ENCODE data around the gene FABP1.

Gene FABP1

GRCh38 chr2:88127888-88128653 lies at the start of gene FABP1:
TSS of gene FABP1 (minus strand) at chr2:88128062. CDS start at chr2:88128017, 45 bp downstream.
- peak; percentile 42 for DNase-seq (ENCODE audit: low spot score)

DNA sequence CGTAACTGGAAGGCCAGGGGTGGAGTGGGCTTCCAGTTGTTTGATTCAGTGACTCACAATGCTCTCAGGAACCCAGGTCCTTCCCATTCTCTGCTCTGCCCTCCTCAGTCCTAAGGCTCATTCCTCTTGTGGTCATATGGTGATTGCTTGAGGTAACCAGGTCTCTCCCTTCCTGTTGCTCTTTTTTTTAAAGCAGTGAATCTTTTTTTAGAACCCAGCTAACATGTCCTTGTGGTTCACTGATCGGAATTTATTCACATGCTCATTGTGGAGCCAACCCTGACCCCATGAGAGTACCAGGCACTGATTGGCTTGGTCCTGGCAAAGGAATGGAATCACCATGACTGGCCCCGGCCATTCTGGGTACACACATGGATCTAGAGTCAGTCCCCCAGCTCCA lies 49.7 kb upstream of the FABP1 start:
- no peak for DNase-seq (ENCODE audit: low spot score)

GRCh38 chr2:88176352-88176984 lies 48.6 kb upstream of the FABP1 start:
- no peak for DNase-seq (ENCODE audit: low spot score)

- DNase-seq (ENCODE audit: low spot score): no peak
These were observed 45.0 kb upstream of the FABP1 start for GRCh38 chr2:88172882-88173281.

DNA sequence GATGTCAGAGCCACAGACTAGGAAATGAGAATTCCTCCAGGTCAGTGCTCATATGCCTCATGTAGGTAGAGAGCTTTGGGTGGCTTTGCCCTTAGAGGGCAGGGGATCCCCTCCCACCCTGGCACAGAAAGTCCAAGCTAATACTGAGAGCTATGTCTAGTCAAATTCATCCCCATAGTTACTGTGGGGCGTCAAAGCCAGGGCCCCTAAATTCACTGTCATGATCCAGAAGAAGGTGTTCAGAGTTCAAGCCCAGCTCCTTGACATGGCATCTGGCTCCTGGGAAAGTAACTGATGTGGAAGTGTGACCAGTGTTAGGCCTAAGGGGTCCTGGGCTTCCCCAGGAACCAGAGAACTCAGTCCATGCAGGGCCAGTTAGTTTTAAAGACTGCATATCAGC lies 44.1 kb upstream of the FABP1 start:
- DNase-seq (ENCODE audit: low spot score): no peak

DNA sequence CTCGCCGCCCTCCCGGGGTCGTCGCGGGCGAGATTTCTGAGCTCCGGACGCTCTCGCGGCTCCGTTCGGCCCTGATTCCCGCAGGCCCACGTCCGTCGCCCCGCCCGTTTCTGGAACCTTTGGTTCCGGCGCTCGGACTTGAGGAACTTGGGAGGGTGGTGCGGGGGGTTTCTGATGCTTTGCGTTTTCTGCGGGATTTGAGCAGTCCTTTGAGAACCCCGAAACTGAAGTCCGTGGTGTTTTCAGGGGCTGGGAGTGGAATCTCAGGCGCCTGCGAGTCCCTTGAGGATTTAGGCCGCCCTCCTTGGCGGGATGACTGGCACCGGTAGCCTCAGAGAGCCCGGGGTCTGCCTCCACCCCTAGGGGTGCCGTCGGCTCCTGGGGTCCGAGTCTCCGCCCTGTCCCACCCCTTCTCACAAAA lies 42.6 kb upstream of the FABP1 start:
- no peak for DNase-seq (ENCODE audit: low spot score)

DNA sequence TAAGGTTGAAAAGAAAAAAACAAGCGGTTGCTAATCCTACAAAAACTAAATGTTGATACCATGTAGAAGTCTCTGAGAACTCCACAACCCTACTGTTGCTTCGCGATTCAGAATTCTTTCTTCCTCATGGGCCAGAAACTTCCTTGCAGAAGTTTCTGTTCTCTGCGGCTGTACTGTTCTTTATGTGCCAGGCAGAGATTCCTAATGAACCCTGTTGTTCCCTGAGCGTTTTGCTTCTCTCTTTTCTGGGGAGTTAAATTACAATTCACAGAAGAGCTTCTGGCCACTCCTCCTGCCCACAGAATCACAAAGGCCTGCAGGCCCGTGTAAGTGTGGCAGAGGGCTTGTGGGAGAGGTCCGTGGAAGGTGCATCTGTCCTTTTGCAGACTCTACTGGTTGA lies 40.5 kb upstream of the FABP1 start:
- DNase-seq (ENCODE audit: low spot score): no peak

GRCh38 chr2:88167740-88168139 lies 39.9 kb upstream of the FABP1 start:
- DNase-seq (ENCODE audit: low spot score): no peak

DNA sequence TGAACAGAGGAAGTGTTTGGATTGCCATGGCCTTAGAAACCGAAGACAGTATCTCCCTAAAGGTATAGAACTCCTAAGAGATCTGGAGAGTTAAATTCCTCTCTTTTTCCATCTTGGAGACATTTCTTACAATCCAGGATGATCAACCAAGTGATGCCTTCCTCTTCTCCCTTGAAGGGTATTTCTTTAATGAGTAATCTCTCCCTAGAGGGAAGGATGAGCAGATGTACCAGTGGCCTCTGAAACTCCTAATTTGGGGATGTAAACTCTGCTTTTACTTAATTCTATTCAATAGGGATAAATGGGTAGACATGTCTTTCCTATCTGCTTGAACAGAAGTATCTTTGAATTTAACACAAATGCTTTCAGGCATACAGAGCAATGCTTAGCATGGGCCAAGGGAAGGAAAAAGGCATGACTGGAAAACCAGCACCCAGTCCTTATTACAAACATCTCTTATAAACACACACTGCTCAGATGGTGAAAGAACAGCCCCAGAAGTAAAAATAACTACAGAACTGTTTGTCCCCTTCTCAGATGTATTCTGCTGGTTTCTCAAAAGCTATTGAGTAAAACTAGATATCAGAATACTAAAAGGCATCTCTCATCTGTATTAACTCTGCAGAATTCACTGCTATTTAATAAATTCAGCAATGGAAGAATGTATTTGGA lies 37.6 kb upstream of the FABP1 start:
- no peak for DNase-seq (ENCODE audit: low spot score)

DNA sequence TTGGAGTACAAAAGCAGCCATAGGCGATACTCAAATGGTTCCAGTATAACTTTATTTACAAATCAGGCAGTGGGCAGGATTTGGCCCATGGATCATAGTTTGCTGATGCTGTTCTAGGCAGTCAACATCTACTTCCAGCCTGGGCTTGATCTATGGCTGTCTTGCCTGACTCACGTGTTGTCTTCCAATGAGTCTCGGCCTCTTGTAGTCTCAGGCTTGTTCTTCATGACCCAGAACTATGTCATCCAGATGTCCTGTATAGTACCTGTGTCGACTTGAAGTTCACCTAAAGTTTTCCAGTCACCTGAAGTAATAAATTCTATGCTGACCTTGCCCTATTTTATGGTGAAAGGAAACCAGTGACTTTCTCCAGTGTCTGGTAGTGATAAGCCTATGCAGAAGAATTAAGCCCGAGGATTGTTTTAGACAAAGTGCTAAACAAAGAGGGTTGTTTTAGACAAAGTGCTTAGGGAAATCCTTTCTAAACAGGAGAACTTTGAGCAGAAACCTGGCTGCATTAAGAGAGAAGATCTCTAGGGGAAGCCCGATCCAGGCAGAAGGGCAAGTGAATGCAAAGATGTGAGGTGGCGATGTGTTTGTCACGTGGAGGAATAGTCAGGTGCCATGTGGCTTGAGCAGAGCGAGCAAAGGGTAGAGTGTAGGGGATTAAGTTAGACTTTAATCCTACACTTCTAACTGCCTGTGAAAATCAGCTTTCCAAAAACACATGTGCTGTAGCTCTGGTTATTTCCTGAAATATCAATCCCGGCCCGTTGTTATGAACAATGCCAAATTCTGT lies 33.8 kb upstream of the FABP1 start:
- no peak for DNase-seq (ENCODE audit: low spot score)

DNA sequence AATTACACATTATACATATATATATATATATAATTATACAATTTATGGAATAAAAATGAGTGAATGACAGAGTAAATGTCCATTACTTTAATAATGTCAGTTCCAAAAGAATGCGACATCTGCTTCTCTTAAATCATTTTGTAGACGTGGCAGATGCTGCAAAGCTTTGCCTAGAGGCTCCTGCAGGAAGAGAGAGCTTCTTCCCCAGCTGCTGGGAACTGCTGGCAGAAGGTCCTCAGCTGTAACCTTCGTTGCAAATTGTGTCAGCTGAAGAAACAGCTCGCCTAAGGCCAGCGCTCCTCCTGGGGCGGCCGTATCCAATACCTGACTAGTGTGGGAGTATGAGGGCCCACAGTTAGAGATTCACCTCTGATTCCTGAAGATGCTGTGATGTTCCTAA lies 32.7 kb upstream of the FABP1 start:
- DNase-seq (ENCODE audit: low spot score): no peak

- peak; percentile 64 for DNase-seq (ENCODE audit: low spot score)
These were observed 32.1 kb upstream of the FABP1 start for GRCh38 chr2:88159955-88160415.

- DNase-seq (ENCODE audit: low spot score): no peak
These were observed 31.6 kb upstream of the FABP1 start for GRCh38 chr2:88159481-88159880.

GRCh38 chr2:88148929-88149438 lies 21.1 kb upstream of the FABP1 start:
- DNase-seq (ENCODE audit: low spot score): no peak

GRCh38 chr2:88147145-88147544 lies 19.3 kb upstream of the FABP1 start:
- DNase-seq (ENCODE audit: low spot score): no peak

DNA sequence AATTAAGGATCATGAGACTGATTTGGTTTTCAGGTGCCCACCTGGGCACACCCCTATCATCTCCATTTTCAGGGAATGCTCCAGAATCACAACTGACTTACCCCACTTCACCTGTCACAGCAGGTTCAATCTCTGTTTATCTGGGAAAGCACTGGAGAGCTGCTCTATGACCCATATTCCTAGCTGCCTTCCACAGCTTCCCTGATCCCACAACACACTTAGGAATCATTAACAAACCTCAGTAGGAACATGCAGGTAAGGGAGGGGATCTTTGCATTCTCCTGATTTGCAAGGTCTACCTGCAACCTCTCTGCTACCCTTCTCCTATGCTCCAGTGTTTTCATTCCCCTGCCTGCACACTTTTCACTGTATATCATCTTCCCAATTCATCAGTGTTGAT lies 18.7 kb upstream of the FABP1 start:
- no peak for DNase-seq (ENCODE audit: low spot score)

DNA sequence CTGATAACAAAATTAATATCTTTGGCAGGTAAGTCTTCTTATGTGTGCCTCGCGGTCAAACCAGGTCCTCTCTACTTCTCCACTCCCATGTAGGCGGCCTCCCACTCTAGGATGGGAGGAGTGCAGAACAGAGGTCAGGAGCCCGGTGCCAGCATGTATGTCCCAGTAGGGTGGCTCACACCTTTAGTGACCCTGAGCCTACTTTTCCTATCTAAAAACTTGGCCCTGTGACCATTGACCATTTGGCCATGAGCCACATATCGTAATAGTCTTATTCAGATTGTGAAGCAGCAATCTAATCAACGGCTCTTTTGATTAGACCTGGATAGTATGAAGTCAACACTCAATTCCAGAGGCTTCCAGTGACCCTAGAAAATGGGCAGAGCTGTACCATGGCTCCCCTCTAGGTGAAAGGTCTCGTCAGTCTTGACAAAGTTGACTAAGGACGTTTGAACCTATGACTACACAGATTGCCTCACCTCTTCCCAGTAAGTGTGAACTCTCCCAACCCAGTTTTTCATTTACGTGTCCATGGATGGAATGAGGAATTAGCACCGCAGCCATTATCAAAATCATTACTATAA lies 17.1 kb upstream of the FABP1 start:
- DNase-seq (ENCODE audit: low spot score): no peak

DNA sequence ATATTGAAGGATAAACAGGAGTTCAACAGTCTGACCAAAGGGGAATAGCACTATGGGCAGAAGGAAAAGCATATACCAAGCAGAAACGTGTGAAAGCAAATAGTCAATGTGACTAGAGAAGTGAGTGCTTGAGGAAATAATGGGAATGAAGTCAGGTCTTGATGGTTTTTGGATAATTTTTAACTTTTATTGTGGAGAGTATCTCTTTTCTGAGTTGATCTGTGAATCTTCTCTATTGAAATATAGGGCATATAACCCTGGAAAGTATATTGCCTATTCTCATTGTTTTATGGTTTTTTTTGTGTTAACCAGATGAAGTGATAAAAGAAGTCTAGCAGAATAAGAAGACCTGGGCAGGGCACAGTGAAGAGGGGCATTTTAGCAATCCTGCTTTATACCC lies 16.4 kb upstream of the FABP1 start:
- no peak for DNase-seq (ENCODE audit: low spot score)

DNA sequence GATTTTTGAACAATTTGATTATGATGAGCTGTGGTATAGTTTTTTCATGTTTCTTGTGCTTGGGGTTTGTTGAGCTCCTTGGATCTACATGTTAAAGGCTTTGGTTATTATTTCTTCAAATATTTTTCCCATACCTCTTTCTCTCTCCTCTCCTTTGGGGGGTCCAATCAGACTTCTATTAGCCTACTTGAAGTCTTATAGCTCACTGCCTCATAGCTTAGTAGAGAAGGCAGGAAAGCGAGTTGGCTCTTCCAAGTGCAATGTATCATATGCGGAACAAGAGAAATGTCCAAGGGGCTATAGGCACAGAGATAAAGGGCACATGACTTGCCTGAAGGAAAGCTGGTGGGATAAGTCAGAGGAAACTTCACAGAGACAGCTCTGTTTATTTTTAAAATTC lies 14.1 kb upstream of the FABP1 start:
- DNase-seq (ENCODE audit: low spot score): no peak

DNA sequence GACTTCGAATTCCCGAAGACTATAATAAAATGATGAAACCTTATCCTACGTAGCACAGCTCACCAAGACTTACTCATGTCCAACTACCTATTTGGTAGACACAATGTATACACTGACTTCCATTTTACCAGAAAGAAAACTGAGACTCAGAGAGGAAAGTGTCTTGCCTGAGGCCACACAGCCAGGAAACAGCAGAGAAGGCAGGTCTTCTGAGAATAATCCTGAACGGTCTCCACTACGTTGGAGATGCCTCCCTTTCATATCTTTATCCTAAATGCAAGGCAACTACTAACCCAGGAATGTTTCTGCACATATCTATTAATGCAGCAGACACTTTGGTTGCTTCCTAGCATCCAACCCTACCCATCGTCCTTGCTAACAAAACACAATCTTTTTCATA lies 11.9 kb upstream of the FABP1 start:
- DNase-seq (ENCODE audit: low spot score): no peak

- DNase-seq (ENCODE audit: low spot score): peak; percentile 44
These were observed 11.4 kb upstream of the FABP1 start for GRCh38 chr2:88139203-88139702.

DNA sequence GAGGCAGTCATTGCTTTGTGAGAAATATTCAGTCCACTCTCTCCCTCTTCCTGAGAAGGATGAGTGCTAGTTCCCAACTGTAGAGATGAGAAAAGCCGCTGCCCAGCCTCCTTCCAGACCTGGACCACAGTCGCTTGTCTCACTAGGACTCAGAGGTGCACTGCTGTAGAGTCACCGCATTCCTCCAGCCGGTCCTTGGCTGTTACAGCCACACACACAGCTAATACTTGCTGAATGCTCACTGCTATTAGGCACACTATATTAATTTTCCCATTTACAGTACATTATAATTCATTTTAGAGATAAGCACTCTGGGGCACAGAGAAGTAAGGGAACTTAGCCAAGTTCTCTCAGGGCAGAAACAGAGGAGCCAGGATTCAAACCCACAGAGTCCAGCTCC lies 10.0 kb upstream of the FABP1 start:
- DNase-seq (ENCODE audit: low spot score): no peak
